A549 (cell line): ENCODE data around the gene BSPH1.

Experiments used
- CEBPB ChIP-seq, 2 experiments: fragments of >200 bp in 1 of 2; sonication (Bioruptor Twin) in 1 of 2; formaldehyde crosslinking in 1 of 2; IDR thresholded peaks; 2 replicates each; pipeline ENCODE4 v1.6.1; 2012 to 2016
- EP300 ChIP-seq, 2 experiments: fragments of >200 bp; sonication (Bioruptor Twin); formaldehyde crosslinking; IDR thresholded peaks; 2 replicates in 1 of 2; 3 replicates in 1 of 2; pipeline ENCODE4 v1.6.1; 2016 to 2017
- MAZ ChIP-seq: fragments of 150-350 bp; IDR thresholded peaks from 2 replicates; pipeline ENCODE4 v1.6.1; 2014; ENCODE audit warnings: antibody characterized with exemption, low read depth, low read length, borderline replicate concordance
- POLR2A ChIP-seq: IDR thresholded peaks from 2 replicates; pipeline ENCODE4 v1.6.1; 2012; ENCODE audit warnings: mild to moderate bottlenecking, low read length
- POLR2AphosphoS2 ChIP-seq: conservative IDR thresholded peaks from 2 replicates; pipeline ENCODE4 v1.6.1; 2012; ENCODE audit warnings: low read length, improper control_type of control experiment, inconsistent platforms
- RARB ChIP-seq: fragments of 250-450 bp; sonication (Bioruptor Pico); IDR thresholded peaks from 2 replicates; pipeline ENCODE4 v1.8.0; 2021; ENCODE audit warnings: mild to moderate bottlenecking, moderate library complexity
- SMC3 ChIP-seq: fragments of >200 bp; sonication (Bioruptor Twin); formaldehyde crosslinking; IDR thresholded peaks from 3 replicates; pipeline ENCODE4 v1.6.1; 2018; ENCODE audit warnings: inconsistent platforms
- ZFP36 ChIP-seq: fragments of 450-650 bp; IDR thresholded peaks from 2 replicates; pipeline ENCODE4 v1.6.1; 2014; ENCODE audit warnings: borderline replicate concordance; ENCODE audit not compliant: partially characterized antibody
- ZSCAN20 ChIP-seq: fragments of 250-450 bp; sonication (Bioruptor Pico); IDR thresholded peaks from 2 replicates; pipeline ENCODE4 v1.8.0; 2022; ENCODE audit warnings: mild to moderate bottlenecking, moderate library complexity
- TF ChIP-seq, protein P1 (sequence below): fragments of >200 bp; sonication (Bioruptor Twin); formaldehyde crosslinking; IDR thresholded peaks from 3 replicates; pipeline ENCODE4 v1.5.1; 2016
- TF ChIP-seq, protein P2 (sequence below): IDR thresholded peaks from 2 replicates; pipeline ENCODE4 v1.6.1; 2012
- TF ChIP-seq, protein P3 (sequence below): fragments of 200-600 bp; sonication (generic); IDR thresholded peaks from 2 replicates; pipeline ENCODE4 v1.6.1; 2016; ENCODE audit warnings: antibody characterized with exemption, mild to moderate bottlenecking, moderate library complexity
- TF ChIP-seq, protein P4 (sequence below): fragments of 450-650 bp; IDR thresholded peaks from 2 replicates; pipeline ENCODE4 v1.6.1; 2014; ENCODE audit warnings: antibody characterized with exemption
- TF ChIP-seq, protein P5 (sequence below): fragments of 150-350 bp; IDR thresholded peaks from 2 replicates; pipeline ENCODE4 v1.6.1; 2014; ENCODE audit warnings: low read depth, mild to moderate bottlenecking, low read length

DNA sequence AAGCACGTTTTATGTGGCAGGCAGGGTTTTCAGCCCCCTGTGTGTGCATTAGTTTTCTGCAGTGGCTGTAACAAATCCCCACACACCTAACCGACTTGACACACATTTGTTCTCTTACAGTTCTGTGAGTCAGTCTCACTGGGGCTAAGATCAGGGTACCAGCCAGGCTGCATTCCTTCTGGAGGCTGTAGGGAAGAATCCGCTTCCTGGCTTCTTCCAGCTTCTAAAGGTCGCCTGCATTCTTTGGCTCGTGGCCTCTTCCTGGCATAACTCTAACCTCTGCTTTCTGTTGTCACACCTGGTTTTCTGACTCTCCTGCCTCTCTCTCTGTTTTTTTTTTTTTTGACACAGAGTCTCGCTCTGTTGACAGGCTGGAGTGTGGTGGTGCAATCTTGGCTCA, 8.9 kb upstream of the BSPH1 start:
- TF ChIP-seq POLR2AphosphoS2 (no peak), POLR2A (no peak), RARB (CRISPR knock-in tag) (no peak), ZFP36 (no peak), ZSCAN20 (CRISPR knock-in tag) (no peak), CEBPB (IDR thresholded peaks at IDR 0.05) (no peak), EP300 (IDR thresholded peaks at IDR 0.05) (no peak), SMC3 (no peak), MAZ (no peak)
- TF ChIP-seq, protein P1, sequence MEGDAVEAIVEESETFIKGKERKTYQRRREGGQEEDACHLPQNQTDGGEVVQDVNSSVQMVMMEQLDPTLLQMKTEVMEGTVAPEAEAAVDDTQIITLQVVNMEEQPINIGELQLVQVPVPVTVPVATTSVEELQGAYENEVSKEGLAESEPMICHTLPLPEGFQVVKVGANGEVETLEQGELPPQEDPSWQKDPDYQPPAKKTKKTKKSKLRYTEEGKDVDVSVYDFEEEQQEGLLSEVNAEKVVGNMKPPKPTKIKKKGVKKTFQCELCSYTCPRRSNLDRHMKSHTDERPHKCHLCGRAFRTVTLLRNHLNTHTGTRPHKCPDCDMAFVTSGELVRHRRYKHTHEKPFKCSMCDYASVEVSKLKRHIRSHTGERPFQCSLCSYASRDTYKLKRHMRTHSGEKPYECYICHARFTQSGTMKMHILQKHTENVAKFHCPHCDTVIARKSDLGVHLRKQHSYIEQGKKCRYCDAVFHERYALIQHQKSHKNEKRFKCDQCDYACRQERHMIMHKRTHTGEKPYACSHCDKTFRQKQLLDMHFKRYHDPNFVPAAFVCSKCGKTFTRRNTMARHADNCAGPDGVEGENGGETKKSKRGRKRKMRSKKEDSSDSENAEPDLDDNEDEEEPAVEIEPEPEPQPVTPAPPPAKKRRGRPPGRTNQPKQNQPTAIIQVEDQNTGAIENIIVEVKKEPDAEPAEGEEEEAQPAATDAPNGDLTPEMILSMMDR = no peak
- TF ChIP-seq, protein P2, sequence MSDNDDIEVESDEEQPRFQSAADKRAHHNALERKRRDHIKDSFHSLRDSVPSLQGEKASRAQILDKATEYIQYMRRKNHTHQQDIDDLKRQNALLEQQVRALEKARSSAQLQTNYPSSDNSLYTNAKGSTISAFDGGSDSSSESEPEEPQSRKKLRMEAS = no peak
- TF ChIP-seq, protein P3, sequence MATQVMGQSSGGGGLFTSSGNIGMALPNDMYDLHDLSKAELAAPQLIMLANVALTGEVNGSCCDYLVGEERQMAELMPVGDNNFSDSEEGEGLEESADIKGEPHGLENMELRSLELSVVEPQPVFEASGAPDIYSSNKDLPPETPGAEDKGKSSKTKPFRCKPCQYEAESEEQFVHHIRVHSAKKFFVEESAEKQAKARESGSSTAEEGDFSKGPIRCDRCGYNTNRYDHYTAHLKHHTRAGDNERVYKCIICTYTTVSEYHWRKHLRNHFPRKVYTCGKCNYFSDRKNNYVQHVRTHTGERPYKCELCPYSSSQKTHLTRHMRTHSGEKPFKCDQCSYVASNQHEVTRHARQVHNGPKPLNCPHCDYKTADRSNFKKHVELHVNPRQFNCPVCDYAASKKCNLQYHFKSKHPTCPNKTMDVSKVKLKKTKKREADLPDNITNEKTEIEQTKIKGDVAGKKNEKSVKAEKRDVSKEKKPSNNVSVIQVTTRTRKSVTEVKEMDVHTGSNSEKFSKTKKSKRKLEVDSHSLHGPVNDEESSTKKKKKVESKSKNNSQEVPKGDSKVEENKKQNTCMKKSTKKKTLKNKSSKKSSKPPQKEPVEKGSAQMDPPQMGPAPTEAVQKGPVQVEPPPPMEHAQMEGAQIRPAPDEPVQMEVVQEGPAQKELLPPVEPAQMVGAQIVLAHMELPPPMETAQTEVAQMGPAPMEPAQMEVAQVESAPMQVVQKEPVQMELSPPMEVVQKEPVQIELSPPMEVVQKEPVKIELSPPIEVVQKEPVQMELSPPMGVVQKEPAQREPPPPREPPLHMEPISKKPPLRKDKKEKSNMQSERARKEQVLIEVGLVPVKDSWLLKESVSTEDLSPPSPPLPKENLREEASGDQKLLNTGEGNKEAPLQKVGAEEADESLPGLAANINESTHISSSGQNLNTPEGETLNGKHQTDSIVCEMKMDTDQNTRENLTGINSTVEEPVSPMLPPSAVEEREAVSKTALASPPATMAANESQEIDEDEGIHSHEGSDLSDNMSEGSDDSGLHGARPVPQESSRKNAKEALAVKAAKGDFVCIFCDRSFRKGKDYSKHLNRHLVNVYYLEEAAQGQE = no peak
- TF ChIP-seq, protein P4, sequence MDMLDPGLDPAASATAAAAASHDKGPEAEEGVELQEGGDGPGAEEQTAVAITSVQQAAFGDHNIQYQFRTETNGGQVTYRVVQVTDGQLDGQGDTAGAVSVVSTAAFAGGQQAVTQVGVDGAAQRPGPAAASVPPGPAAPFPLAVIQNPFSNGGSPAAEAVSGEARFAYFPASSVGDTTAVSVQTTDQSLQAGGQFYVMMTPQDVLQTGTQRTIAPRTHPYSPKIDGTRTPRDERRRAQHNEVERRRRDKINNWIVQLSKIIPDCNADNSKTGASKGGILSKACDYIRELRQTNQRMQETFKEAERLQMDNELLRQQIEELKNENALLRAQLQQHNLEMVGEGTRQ = no peak
- TF ChIP-seq, protein P5, sequence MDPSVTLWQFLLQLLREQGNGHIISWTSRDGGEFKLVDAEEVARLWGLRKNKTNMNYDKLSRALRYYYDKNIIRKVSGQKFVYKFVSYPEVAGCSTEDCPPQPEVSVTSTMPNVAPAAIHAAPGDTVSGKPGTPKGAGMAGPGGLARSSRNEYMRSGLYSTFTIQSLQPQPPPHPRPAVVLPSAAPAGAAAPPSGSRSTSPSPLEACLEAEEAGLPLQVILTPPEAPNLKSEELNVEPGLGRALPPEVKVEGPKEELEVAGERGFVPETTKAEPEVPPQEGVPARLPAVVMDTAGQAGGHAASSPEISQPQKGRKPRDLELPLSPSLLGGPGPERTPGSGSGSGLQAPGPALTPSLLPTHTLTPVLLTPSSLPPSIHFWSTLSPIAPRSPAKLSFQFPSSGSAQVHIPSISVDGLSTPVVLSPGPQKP = no peak
